SU-DHL-6 (cell line): ENCODE data around the gene METTL24.

Source experiments
- H2AFZ ChIP-seq: fragments of 200-600 bp; sonication (generic); 2 replicates; pipeline ENCODE4 v1.6.1; 2014; ENCODE audit warnings: low read depth, mild to moderate bottlenecking, moderate library complexity, mixed read lengths, antibody characterized with exemption, low read length; ENCODE audit not compliant: severe bottlenecking
- H3F3A ChIP-seq: fragments of 200-600 bp; shearing (Covaris generic); 2 replicates; pipeline ENCODE4 v1.6.0; 2016; ENCODE audit warnings: antibody characterized with exemption, mild to moderate bottlenecking; ENCODE audit not compliant: insufficient read depth
- H3K27ac ChIP-seq: fragments of 200-600 bp; sonication (generic); 2 replicates; pipeline ENCODE4 v1.5.1; 2016; ENCODE audit warnings: low read depth, mild to moderate bottlenecking, low read length, moderate library complexity, mixed read lengths
- H3K27me3 ChIP-seq: fragments of 200-600 bp; sonication (generic), shearing (Covaris generic); 2 replicates; pipeline ENCODE4 v1.6.0; 2014; ENCODE audit warnings: mild to moderate bottlenecking, low read length
- H3K36me3 ChIP-seq: fragments of 200-600 bp; sonication (generic); 2 replicates; pipeline ENCODE4 v1.6.1; 2014; ENCODE audit warnings: mild to moderate bottlenecking, low read length, mixed read lengths
- H3K4me2 ChIP-seq: fragments of 300-600, 200-600 bp; shearing (Covaris generic), sonication (generic); 2 replicates; pipeline ENCODE4 v1.6.0; 2014; ENCODE audit warnings: low read length, low read depth, mild to moderate bottlenecking; ENCODE audit not compliant: poor library complexity, severe bottlenecking
- H3K4me3 ChIP-seq: fragments of 200-600 bp; sonication (generic); 2 replicates; pipeline ENCODE4 v1.5.1; 2014; ENCODE audit warnings: antibody characterized with exemption, low read length, mild to moderate bottlenecking, mixed read lengths; ENCODE audit not compliant: insufficient read depth, poor library complexity, severe bottlenecking
- H3K79me2 ChIP-seq: fragments of 200-600 bp; sonication (generic); 2 replicates; pipeline ENCODE4 v1.6.1; 2014; ENCODE audit warnings: mild to moderate bottlenecking, low read length, moderate library complexity; ENCODE audit not compliant: insufficient read depth
- H3K9ac ChIP-seq: fragments of 200-600 bp; sonication (generic); 2 replicates; pipeline ENCODE4 v1.7.0; 2014; ENCODE audit warnings: mild to moderate bottlenecking, low read length
- H3K9me2 ChIP-seq: fragments of 200-600 bp; sonication (generic); replicated peaks from 2 replicates; pipeline ENCODE4 v1.6.1; 2014; ENCODE audit warnings: low read length; ENCODE audit not compliant: insufficient read depth
- H3K9me3 ChIP-seq: fragments of 200-600 bp; sonication (generic); 2 replicates; pipeline ENCODE4 v1.6.1; 2014; ENCODE audit warnings: low read length, mixed read lengths; ENCODE audit not compliant: insufficient read depth
- H4K20me1 ChIP-seq: fragments of 200-600 bp; sonication (generic); 2 replicates; pipeline ENCODE4 v1.6.1; 2014; ENCODE audit warnings: low read depth, mild to moderate bottlenecking, antibody characterized with exemption, low read length, moderate library complexity, mixed read lengths
- CTCF ChIP-seq: fragments of 200-600 bp; sonication (generic); IDR thresholded peaks from one replicate; pipeline ENCODE4 v1.5.1; 2017; ENCODE audit warnings: antibody characterized with exemption, mild to moderate bottlenecking, low read length, moderate library complexity; ENCODE audit not compliant: insufficient read depth, poor library complexity, severe bottlenecking
- EZH2phosphoT487 ChIP-seq: fragments of 200-600 bp; sonication (generic), shearing (Covaris generic); conservative IDR thresholded peaks from 2 replicates; pipeline ENCODE4 v1.6.1; 2018; ENCODE audit warnings: mild to moderate bottlenecking, antibody characterized with exemption, low read length, moderate library complexity, mixed read lengths

METTL24 gene

DNA sequence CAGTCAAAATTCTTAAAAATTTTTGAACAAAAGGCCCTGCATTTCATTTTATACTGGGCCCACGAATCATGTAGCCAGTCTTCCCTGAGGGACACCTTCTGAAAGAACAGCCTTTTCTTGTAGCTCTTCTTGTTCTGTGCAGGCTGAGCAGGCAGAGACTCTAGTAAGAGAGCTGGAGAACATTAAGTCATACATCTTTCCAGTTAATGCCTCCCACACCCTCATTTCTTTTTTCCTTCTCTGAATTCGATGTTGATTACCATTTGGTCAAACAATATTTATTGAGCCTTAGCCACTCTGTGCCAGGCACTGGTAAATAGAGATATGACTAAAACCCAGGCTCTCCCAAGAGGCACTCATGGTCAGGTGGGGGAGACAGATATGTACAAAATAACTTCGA, 33.6 kb downstream of the METTL24 start:
- H2AFZ ChIP-seq, result no peak overlapping the region
- no peaks in the 10 kb centered on the region for H4K20me1 ChIP-seq
- H3K27ac ChIP-seq, result no peak overlapping the region
- no peaks in the 10 kb centered on the region for H3K9me2 ChIP-seq
- H3K36me3 ChIP-seq, result no peaks in the 10 kb centered on the region
- H3K79me2 ChIP-seq, result no peaks in the 10 kb centered on the region
- H3K4me3 ChIP-seq, result no peak overlapping the region
- no peaks in the 10 kb centered on the region for H3K9me3 ChIP-seq
- H3K4me2 ChIP-seq, result no peak overlapping the region
- no peaks in the 10 kb centered on the region for H3F3A ChIP-seq
- no peak overlapping the region for H3K9ac ChIP-seq
- TF ChIP-seq CTCF (no peak), EZH2phosphoT487 (no peak)
- no peaks in the 10 kb centered on the region for H3K27me3 ChIP-seq

DNA sequence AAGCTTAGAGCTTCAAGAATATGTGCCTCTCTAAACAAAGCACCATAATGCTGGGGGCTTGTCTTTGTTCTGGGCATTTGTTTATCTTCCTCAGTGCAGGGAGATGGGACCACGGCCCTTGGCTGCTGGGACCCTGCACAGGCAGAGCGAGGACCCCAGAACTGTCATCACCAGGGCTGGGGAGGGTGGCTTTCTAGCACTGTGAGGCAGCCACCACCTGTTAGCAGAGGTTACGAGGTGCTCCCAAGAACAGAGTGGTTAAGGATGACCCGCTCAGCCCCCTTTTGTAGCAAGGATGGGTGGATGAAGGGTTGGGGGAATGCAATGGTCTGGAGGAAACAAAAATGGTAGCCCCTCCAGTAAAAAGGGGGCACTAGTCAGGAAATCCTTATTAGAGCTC, 34.9 kb downstream of the METTL24 start:
- TF ChIP-seq CTCF, result no peak
- no peak overlapping the region for H3K9ac ChIP-seq
- no peaks in the 10 kb centered on the region for H3K9me3 ChIP-seq
- H3K36me3 ChIP-seq, result no peaks in the 10 kb centered on the region
- no peaks in the 10 kb centered on the region for H3K79me2 ChIP-seq
- H2AFZ ChIP-seq, result no peak overlapping the region
- H3K4me3 ChIP-seq, result no peak overlapping the region
- H4K20me1 ChIP-seq, result no peaks in the 10 kb centered on the region
- H3K4me2 ChIP-seq, result no peak overlapping the region
- no peaks in the 10 kb centered on the region for H3K27me3 ChIP-seq
- no peak overlapping the region for H3K27ac ChIP-seq
- H3K9me2 ChIP-seq, result no peaks in the 10 kb centered on the region
- no peaks in the 10 kb centered on the region for H3F3A ChIP-seq

DNA sequence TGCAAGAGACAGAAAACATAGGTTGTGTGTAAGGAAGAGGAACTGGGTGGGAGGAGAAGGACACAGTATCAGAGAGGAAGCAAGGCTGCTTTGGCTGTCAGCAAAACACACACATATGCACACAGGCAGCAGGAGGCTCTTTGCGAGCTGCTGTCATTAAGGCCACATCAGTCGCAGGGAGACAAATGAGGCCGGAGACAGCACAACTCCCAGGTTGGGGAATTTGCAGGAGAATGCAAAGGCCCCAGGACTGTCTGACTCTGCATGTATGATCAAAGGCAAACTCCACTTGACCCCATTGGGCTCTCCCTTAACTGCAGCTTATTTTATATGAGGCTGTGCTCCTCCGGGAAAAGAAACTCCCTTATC, 35.3 kb downstream of the METTL24 start:
- Histone ChIP-seq H3K4me2 (no peak overlapping the region), H3K4me3 (no peak overlapping the region), H3K9ac (no peak overlapping the region)

More for the DNA sequence above, 35.3 kb downstream of the METTL24 start:
- Histone ChIP-seq H4K20me1 (no peaks in the 10 kb centered on the region), H3K79me2 (no peaks in the 10 kb centered on the region), H3K9me3 (no peaks in the 10 kb centered on the region), H3F3A (no peaks in the 10 kb centered on the region), H3K27me3 (no peaks in the 10 kb centered on the region), H3K9me2 (no peaks in the 10 kb centered on the region), H3K36me3 (no peaks in the 10 kb centered on the region), H3K27ac (no peak overlapping the region), H2AFZ (no peak overlapping the region)
- no peak for TF ChIP-seq CTCF
- no peak for TF ChIP-seq EZH2phosphoT487
